GM19193 (cell line): ENCODE measurements around the gene PKP1.

Experiments
- POLR2A ChIP-seq: IDR thresholded peaks from 4 replicates; pipeline ENCODE4 v1.6.1; 2011; ENCODE audit not compliant: insufficient read depth, insufficient read length; ENCODE audit errors: extremely low read depth

PKP1 gene

DNA sequence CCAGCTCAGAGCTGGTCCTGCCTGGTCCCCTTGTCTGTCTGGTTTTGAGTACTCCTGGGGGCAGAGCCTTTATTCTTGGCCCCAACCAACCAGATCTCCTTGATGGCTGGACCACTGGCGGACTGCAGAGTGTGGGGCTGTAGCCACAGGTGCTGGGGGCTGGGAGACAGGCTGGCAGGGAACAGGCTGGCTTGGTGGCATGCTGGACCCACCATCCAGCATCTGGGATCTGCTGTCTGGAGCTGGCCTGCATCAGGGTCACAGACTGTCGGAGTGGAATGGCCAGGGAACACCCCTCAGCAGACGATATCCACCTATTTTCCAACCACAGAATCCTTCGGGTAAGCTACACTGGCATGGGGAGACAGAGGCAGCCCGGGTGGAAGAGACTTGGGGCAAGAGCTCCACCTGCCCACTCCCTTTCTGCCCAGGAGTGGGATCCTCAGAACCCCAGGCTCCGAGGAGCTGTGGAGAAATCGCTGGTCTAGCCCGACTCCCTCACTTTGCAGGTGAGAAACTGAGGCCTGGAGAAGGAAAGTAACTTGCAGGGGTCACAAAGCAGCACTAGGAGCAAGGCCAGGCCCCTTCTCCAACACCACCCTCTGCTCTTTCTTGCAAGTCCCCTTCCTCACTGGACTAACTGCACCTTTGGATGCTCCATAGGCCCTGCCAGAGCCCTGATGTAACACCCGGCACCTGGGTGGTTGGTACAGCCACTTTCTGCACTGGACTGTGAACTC lies 53.6 kb downstream of the PKP1 start:
- TF ChIP-seq POLR2A: no peak

DNA sequence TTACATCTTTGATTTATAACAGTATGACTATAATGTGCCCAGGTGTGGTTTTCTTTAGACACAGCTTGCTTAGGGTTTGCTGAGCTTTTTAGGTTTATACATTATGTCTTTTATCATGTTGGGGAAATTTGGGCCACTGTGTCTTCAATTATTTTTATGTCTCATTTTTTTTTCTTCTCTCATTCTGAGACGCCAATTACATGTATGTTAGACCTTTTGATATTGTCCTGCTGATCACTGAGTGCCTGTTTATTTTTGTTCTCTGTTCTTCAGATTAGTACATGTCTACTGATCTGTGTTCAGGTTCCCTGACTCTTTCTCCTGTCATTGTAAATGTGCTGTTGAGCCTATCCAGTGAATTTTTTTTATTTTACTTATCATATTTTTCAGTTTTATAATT lies 58.1 kb downstream of the PKP1 start:
- TF ChIP-seq POLR2A: no peak

DNA sequence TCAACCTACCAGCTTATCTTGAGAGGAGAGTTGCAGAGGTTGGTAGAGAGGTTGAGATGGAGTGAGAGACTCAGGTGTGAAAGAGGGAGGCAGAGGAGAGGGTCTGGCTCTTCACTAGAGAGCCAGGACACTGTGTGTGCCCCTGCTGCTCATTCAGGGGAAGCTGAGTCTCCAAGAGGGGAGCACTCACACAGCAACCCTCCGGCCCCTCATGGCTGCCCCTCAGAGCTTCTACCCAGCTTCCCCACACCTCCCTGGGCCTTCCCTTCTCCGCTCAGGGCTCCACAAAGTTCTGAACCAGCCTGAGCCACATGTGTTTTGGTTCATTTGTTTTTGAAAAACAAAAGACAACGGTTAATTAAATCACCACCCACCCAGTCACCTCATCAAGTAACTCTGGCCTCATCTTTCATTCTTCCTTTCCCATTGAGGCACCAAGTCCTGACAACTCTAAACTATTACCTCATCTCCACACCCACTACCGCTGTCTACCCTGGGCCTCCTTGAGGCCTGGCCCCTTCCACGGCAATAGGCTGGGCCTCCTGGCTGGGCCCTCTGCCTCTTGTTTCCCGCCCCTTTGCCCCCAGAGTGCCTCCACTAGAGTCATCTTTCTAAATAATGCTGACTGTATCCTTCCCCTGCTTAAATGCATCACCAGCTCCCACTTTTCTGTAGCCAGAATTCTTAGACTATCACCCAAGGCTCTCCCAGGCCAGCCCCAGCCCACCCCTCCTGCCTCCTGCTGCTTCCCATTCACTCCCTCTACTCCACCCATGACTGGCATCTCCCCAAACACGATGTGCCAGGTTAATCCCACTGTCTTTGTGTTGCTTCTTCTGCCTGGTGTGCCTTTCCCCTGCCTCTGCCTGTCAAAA lies 61.1 kb downstream of the PKP1 start:
- no peak for TF ChIP-seq POLR2A

DNA sequence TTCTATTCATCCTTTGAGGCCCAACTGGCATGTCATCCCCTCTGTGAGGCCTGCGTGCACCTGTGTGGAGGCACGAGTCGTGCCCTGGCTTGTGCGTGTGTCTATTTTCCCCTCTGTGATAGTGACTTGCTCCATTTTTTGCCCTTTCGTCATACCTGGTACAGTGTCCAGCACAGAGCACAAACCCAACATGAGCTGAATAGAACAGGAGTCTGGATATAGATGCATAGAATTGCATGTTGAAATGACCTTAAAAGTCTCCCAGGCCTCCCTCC lies 61.7 kb downstream of the PKP1 start:
- TF ChIP-seq POLR2A: no peak

DNA sequence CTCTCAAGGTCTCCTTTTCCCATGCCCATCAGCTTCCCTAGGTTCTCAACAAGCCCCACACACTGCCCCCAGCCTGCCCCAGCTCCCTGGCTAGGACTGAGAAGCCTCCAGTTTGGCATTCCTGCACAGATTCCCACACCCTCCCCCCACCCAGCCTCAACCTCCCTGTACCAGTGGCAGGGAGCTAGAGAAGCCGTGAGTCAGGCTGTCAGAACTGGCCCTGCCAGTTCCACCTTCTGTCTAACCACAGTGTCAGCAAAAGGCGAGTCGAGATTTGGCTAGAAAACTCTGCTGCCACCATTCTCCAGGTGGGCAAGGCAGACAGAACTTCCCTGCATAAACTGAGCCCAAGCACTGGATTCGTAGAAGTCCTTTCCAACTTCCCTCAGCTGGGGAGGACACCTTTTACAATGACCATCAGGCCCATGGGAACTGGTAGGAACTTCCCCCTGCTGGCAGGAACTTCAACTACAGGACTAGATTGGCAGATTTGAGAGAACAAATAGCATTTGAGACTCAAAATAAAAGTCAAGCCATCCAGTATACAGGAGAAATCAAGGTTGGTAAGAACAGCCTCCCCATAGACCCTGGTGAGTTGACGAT lies 63.1 kb downstream of the PKP1 start:
- no peak for TF ChIP-seq POLR2A

DNA sequence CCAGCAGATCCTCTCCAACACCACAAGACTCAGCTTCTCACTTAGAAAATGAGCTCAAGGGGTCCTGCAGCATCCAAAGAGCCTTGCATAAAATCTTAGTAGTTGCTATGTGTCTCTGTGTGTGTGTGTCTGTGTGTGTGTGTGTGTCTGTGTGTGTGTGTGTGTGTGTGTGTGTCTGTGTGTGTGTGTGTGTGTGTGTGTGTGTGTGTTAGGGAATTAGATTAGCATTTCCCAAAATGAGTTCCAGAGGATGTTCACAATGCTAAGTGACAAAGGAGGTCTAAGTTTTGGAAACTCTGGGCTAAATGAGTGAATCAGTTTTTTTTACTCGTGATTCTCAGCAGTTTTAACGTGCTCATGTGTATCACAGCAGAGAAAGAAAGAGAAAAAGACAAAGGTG lies 63.7 kb downstream of the PKP1 start:
- no peak for TF ChIP-seq POLR2A

DNA sequence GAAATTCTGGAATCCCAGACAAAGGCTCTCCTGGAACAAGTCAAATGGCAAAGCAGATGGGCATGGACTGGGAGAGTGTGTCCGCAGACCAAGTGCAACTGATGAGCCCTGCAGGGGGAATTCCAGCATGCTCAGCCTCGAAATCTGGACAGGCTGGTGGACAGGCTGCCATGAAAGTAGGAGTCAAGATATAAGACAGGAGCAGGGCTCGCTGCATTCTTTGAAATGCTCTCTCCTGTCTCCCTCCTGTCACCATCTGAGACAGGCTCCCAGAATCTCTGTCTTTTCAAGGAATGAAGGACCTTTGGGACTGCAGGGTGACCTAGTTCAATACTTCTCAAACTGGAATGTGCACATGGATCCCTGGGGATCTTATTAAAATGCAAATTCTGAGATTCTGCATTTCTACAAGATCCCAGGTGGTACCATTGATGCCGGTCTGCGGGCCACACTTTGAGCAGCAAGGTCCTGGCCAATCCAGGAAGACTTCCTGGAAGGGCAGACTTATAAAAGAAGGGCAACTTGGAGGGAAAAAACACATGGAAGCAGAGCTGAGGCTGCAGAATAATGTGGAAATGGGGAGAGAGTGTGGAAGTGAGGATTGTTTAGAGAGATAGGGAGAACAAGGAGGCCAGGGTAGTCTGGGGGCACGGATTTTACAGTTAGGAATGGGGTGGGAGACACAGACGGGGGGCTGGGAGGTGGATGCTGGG lies 64.3 kb downstream of the PKP1 start:
- TF ChIP-seq POLR2A: no peak

DNA sequence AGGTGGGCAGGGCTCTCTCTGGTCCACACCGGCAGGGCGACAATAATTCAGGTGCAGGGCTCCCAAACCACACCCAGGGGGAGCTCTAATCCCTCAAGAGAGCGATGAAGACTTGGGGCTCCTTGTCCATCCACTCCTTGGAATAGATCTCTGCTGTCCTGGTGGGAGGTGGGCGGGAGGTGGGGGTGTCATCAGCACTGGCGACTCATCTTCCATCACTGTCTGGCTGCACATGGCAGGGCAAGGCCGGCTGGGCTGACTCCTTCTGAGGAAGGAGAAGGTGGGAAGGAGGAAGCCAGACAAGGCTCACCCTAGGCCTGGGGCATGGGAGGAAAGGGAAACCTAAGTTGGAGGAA lies 64.9 kb downstream of the PKP1 start:
- TF ChIP-seq POLR2A: no peak

DNA sequence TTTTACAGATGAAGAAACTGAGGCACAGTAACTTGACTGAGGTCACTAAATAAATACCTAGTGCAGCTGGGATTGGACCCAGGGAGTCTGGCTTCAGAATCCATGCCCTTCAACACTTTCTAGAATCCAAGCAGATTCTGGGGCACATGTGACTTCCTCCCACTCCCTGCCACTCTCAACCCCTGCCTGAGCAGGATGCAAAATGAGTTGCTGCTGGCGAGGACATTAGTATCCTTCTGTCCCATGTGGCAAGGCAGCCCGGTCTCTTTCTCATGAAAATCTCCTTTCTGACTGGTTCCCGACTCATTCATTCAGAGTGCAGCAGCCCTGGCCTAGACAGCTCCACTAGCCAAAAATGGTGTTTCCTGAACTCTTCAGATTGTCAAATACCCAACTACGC lies 65.8 kb downstream of the PKP1 start:
- no peak for TF ChIP-seq POLR2A

DNA sequence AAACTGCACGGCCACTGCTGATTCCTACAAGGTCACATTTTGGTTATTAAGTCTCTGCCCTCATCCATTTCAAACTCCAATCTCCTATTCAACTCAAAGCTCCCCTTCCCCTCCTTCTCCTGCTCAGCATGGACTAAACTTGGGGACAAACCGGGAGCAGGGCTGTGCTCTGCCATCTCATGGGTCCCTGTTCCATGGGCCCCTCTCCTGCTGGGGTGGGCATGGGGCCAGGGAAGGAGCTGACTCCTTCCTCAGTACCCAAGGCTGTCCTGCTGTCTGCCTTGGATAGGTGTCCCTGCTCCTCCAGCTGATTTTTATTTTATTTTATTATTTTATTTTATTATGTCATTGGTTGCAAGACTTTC lies 67.0 kb downstream of the PKP1 start:
- no peak for TF ChIP-seq POLR2A

DNA sequence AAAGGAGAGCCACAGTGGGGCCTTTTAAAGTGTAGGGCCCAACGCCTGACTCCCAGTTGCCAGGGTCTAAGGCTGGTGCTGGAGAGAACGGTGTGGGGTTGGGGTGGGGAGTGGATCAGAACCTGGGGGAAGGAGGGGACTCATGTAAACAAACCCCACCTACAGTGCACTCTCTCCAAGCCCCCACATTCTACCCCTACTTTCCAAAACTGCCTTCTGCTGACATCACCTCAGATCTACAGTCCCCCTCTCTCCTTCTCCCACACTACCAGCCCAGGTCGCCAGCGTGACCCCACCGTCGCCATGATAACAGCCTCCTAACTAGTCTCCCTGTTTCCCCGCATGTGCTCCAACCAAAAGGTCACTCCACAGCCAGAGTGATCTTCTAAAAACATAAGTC lies 67.6 kb downstream of the PKP1 start:
- no peak for TF ChIP-seq POLR2A

DNA sequence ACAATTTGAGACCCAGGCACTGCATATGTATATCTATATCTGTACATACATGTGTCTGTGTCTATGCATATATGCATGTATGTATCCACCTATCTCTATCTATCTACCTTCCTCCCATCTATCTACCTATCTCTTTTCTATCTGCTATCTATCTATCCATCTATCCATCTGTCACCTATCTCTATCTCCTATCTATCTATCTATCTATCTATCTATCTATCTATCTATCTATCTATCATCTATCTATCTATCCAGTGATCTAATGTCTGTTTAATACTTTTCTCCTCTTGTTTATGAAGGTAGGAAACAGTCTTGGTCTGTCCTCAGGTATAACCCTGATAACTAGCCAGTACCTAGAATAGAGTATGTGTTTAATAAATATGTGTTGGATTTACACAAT lies 68.3 kb downstream of the PKP1 start:
- TF ChIP-seq POLR2A: no peak

DNA sequence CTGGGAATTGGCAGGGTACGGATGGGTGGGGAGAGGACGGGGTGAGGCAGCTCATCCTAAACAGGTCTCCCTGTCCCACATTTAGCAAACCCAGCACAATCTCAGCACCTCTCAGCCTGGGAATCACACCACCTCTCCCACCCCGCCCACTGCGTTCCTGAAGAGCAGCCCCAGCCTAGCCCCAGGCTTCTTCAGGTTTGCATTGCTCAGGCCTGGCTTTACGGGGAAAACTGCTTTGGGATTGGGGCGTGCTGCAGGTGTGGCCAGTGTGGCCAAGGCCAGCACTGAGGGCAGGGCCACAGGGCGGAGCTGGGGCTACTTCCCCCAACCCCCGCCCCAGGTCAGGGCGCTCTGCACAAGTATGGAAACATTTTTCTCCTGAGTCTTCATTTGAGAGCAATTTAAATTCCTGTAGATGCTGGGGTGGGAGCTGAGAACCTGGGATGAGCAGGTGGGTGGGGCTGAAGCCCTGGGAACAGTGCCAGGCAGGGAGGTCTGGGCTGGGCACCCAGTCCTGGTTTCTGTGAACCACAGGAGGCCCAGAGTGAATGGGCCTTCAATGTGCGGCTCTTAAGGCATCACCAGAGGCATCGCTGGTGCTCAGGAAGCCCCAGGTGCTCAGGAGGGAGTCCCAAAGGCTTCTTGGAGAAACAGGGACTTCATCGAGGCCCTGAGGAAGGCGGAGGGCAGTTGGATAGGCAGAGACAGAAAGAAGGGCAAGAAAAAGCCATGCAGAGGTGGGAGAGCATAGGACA lies 70.1 kb downstream of the PKP1 start:
- no peak for TF ChIP-seq POLR2A

DNA sequence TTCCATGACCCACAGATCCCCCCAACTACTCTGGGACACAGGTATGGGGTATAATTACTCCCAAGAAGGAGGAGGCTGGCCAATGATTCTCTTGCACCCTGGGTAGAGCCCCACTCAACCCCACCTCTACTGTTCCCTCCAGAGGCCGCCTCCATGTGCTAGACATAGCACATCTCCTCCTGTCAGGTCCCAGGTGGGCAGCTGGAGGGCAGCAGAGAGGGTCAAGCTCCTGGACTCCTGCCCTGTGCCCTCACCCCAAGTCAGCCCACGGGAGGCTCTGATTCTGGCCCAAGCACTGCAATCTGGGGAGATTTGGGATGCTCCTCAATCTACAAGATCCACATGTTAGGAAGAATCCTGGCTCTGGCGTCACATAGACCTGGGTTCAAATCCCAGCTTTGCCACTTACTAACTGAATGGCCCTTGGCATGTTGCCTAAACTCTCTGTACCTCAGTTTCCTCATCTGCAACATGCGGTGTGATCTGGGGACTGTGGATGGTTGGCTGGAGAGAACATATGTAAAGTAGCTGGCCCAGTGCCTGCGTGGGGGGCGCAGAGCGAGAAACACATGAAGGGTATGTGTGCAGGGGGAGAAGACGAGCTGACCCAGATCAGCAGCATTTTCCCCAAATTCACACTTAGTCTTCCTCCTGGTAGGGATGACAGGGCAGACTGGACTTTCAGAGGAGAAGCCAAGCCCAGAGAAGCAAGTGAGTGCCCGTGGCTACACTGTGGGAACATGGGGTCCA lies 71.0 kb downstream of the PKP1 start:
- TF ChIP-seq POLR2A: no peak

DNA sequence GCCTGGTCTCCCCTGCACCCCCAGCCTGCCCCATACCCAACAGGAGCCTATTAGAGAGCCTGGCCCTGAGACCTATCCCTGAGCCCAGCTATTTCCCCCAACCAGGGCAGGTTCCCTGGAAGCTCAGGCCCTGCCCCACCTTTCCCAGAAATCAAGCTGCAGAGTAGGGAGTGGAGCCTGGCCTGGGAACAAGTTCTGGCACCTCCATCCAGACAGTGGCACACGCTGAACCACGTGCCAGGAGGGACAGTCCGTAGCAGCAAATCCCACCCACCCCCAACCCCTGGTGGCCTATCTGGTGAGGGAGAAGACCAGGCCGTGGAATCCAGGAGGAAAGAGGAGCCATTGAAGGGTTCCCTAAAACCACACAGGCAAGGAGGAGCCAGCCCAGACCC lies 71.6 kb downstream of the PKP1 start:
- no peak for TF ChIP-seq POLR2A

DNA sequence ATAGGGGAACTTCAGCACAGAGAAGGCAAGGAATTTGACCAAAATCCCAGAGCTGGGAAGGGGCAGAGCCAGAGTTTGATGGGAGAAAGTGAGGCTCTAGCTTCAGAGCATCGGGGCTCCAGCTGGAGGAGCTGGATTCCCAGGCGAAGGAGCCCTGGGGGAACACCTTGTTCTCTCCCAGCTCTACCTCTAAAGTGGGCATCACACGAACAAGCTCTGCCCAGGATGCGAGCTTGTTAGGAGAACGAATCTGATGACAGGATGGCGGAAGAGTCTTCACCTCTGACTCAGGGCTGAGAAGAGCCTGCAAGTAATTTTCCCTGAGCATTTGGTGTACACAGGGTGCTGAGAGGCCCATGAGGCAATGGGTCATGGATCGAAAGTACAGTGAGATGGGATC lies 72.2 kb downstream of the PKP1 start:
- no peak for TF ChIP-seq POLR2A
